Measurements from ENCODE around the gene SEC63.
"Not testable (repeated sequence)": the region's sequence is repeated elsewhere in the genome, so short reads cannot be mapped to it uniquely, and the experiment has no call there.

SEC63 gene

DNA sequence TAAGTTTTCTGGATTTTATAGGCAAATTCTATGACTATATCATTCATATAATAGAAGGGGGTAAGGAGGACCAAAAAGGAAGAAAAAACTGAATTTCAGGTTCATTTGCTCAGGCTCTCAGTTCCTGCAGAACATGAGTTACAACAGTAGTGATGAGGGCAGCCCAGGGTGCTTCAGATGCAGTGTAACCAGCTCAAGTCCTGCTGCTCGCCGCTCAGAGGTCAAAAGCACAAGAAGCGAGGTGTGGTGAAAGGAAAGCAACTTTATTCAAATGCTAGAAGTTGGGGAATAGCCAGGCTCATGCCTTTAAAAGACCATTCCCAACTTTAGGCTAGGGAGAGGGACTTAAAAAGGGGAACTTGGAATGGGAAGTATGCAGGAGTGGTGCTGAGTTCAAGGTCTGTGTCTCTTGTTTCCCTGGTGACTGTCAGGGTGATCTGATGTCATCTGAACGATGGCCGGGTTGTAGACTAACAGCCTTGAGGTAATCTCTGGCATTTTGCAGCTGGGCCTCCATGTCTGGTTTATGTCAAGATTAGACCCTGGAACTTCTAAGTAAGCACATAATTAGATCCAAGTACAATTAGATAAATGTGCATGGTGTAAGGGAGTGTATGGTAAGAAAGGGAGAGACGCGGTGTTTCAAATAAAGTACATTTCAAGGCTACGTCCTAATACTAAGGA, 14.5 kb upstream of the SEC63 start:
- DNase-seq (ENCODE audit: low read depth in 3 of 3): no peak

DNA sequence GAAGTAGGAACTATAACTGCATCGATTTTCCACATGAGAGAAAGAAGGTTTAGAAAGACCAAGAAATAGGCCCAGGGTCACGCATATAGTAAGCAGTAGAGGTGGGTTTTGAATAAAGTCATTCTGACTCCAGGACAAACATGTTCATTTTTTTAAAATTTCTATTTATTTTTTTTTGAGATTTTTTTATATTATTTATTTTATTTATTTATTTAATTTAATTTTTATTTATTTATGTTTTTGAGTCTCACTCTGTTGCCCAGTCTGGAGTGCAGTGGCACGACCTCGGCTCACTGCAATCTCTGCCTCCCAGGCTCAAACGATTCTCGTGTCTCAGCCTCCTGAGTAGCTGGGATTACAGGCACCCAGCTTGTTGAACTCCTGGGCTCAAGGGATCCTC, 13.2 kb upstream of the SEC63 start:
- no peak for DNase-seq (ENCODE audit: low read depth in 3 of 3)

DNA sequence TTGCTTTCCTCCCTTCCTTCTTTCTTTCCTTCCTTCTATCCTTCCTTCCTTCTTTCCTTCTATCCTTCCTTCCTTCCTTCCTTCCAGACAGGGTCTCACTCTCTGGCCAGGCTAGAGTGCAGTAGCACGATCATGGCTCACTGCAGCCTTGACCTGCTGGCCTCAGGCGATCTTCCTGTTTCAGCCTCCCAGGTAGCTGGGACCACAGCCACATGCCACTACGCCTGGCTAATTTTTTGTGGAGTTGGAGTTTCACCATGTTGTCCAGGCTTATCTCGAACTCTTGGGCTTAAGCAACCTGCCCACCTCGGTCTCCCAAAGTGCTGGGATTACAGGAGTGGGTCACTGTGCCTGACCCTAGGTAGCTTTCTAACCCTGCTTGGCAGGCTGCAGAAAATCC, 12.2 kb upstream of the SEC63 start:
- DNase-seq (ENCODE audit: low read depth in 3 of 3): no peak

DNA sequence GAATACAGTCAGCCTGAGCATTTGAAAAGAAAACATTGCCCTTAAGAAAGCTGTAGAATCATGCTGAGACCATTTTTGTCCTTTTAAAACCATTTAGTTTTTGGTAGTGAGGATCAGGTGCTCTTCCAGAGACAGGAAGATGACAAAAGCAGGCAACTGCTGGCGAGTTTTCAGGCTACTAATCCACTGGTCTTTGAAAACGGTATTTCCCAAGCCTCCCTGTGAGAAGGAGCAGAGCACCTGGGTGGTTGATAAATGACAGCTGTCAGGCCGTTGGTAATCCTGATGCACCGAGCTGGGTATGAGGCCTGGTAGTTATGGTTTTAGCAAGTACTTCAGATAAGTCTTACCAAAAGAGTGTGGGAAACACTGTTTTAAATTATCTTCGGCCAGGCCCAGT, 10.1 kb upstream of the SEC63 start:
- no peak for DNase-seq (ENCODE audit: low read depth in 3 of 3)

DNA sequence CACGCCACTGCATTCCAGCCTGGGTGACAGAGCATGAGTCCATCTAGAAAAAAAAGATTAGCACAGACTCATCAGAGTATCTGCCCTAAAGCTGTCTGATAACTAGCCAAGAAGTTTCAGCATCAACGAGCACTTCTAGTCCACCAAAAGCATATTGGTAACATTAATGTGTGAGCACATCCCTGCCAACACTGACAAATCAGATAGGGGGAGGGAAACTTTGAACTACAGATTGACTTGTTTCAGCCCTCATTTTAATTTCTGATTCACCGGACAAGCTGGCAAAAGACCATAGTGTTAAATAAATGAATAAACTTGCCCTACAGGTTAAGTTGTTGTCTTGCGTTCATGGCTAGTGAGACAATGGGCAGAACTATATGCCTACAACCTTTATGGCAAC, 7.7 kb upstream of the SEC63 start:
- DNase-seq (ENCODE audit: low read depth in 3 of 3): no peak

DNA sequence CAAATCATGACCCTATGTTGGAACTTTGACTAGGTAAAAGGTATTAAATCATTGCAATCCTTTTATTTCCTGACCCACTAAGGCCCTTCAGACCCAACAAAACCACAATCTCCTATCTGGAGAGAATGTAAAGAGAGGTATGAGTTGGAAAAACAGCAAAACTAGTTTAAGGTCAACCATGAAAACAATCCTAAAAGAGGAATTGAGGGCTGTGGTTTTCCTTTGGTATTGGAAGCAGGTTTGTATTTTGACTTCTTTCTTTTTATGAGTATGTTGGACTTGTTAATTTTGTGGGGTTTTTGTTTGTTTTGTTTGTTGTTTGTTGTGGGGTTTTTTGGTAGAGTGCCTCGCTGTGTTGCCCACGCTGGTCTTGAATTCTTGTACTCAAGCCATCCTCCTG, 4.7 kb upstream of the SEC63 start:
- no peak for DNase-seq (ENCODE audit: low read depth in 3 of 3)

DNA sequence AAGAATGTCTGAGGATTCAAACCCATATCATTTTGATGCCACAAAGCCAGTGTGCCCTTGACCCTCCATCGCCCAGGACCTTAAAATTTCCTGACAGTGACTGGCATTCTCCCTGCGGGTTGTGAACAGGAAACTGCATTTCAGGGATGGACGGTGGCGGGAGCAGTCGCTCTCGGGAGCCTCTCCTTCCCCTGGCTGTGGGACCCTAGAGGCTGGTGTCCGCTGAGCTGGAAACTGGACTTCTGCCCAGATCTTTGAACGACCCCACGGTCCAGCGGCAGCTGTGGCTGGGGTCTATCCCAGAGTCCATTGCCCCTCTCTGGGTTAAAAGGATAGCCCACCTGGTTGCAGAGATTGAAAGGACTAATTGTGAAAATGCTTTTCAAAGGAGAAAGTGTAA, 1.4 kb upstream of the SEC63 start:
- no peak for DNase-seq (ENCODE audit: low read depth in 3 of 3)

DNA sequence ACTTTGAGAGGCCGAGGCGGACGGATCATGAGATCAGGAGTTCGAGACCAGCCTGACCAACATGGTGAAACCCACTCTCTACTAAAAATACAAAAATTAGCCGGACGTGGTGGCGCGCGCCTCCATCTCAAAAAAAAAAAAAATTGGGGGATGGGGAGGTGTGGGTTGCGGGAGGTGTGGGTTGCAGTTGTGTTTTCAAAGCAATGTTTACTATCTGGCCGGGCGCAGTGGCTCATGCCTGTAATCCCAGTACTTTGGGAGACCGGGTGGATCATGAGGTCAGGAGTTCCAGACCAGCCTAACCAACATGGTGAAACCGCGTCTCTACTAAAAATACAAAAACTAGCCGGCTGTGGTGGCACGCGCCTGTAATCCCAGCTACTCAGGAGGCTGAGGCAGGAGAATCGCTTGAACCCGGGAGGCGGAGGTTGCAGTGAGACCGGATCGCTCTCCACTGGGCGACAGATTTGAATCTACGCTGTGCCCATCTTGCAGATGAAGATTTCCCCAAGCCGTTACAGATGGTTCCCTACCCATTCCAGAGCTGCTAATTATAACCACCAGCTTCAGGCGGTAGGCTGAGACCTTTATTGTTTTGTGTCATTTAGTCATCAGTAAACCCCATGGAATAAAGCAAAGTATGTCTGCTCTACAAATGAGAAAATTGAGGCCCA, 818 bp upstream of the SEC63 start:
- DNase-seq (ENCODE audit: low read depth in 3 of 3): not testable (repeated sequence)

DNA sequence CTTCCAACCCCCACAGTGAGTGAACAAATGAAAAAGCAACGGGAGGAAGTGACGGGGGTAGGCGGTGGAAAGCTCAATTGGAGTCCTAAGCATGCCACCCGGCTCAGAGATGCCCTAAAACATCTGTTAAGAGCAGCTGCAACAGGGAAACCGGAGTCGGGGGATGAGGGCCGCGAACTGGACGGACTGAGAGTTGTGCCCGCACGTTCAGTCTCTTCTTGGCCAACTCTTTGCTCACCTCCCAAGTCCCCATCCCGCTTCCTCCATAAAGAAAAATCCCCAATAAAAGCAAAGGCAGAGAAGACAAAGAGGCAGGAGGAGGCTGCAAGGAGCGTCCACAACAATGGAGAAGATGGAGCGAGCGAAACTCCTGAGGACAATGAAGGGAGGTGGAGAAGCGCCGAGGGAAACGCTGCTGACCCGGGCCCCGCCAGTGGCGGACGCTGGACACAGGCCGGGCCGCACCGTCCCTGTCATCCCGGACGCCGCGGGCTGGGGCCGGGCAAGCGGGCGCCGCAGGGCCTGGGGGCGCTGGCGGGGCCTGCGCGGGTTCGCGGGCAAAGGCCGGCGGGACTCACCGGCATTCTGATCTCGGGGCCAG, 600 bp downstream of the SEC63 start:
- DNase-seq (ENCODE audit: low read depth in 3 of 3): peak; percentile 36 to 61 (median 42)

DNA sequence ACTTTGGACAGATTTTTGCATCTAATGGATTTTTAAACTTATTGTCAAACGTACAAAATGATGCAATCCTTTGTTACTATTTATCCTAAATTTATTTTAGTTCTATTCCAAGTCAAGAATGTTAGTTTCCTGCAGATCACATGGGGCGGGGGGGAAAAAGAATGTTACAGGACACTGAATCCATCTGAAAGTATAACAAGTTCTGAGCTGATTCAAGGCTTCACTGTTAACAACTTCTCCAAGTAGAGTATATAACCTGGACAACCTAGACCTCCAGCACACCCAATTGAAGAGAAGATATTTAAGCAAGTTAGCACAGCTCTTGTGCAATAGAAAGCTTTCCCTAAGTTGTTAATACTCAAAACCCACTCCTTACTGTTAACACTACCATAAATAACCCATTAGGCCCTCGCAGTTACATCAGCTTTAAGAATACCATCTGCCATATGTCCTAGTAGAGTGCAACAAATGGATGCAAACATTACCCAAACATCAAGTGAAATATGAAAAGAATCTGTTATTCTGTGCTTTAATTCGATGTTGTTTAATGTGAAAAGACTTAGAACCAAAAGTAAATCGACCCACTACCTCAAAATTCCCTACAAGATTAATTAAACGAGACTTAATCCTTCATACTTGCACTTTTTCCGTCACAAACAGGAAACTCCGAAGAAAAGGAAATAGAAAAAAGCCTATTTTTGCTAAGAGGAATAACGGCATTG, 1.3 kb downstream of the SEC63 start:
- DNase-seq (ENCODE audit: low read depth in 3 of 3): no peak

DNA sequence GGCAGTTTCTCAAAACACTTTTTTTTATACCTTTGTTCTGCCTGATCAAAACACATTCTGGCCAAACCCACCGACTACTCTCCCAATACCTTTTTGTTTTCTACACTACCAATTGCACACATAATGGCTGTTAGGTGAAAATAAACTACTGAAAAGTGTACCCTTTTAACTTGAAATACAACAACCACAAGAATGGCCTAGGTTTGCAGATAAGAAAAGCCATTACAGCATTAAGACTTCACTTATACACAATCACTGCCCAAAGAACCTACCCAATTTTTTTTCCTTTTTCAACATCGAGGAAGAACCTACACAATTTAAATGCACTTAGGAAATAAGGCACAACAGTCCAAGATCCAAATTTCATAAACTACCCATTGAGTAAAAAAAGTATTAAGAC, 1.8 kb downstream of the SEC63 start:
- DNase-seq (ENCODE audit: low read depth in 3 of 3): no peak

DNA sequence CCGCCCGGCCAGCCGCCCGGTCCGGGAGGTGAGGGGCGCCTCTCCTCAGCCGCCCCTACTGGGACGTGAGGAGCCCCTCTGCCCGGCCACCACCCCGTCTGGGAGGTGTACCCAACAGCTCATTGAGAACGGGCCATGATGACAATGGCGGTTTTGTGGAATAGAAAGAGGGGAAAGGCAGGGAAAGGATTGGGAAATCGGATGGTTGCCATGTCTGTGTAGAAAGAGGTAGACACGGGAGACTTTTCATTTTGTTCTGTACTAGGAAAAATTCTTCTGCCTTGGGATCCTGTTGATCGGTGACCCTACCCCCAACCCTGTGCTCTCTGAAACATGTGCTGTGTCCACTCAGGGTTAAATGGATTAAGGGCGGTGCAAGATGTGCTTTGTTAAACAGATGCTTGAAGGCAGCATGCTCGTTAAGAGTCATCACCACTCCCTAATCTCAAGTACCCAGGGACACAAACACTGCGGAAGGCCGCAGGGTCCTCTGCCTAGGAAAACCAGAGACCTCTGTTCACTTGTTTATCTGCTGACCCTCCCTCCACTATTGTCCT, 4.1 kb downstream of the SEC63 start:
- DNase-seq (ENCODE audit: low read depth in 3 of 3): not testable (repeated sequence)

DNA sequence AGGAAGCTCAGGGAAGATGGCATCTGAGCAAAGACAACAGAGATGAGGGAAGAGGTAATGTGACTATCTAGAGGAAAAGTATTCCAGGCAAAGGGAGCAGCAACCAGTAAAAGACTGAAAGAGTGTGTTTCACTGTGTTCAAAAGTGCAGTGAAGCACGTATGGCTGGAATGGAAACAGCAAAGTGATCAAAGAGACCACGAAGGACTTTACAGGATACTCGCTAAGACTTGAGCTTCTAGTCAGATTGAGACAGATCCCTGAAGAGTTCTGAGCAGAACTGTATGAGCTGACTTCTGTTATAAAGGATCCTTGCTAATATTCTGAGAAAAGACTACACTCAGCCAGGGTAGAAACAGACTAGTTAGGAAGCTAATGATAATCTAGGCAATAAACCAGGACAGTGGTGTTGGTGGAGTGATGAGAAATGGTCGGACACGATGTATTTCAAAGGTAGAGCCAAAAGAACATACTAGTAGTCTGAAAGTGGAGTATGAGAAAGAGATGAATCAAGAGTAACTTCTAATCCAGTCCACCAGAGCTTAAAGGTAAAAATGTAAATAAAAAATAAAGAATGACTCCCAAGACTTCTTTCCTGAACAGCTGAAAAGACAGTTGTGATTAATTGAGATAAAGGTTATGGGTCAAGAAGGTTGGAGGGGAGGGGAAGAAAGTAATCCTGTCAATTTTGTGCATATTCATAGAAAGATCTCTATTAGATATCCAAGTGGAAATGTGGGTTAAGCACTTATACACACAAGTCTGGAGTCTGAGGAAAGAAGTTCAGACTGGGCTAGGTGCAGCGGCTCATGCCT, 14.2 kb downstream of the SEC63 start:
- no peak for DNase-seq (ENCODE audit: low read depth in 3 of 3)

DNA sequence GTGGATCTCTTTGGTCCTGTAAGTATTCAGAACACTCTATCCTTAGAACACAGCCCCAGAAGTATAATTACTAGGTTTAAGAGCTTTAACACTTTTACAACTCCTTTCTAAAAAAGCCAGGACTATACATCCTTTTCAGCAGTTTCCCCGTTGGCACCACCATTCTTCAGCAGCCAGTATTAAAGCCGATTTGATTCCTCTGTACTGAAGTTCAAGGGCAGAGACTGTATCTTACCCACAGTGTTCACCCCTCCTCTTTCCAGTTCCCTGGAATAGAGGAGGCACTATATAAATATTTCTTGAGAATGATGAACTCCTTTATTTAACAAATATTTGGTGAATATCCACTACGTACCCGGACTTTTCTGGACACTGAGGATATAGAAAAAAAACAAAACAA, 15.9 kb downstream of the SEC63 start:
- no peak for DNase-seq (ENCODE audit: low read depth in 3 of 3)

DNA sequence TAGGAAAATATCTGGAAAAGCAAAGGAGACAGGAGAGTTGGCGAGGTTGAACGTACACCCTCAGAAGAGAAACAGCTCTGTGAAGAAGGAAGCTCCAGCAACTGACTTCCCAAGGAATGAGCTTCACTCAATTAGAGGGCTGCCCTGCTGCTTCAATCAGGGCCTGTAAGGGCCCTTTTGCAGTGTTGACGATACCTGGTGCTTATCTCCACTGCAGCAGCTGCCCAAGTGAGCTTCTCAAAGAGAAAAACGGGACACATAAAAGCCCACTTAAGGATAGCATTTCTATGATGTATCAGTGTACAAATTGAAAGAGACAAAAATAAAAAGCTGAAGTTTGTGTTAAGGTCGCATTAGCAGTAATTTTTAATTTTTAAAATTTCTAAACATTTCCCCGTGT, 16.4 kb downstream of the SEC63 start:
- no peak for DNase-seq (ENCODE audit: low read depth in 3 of 3)

DNA sequence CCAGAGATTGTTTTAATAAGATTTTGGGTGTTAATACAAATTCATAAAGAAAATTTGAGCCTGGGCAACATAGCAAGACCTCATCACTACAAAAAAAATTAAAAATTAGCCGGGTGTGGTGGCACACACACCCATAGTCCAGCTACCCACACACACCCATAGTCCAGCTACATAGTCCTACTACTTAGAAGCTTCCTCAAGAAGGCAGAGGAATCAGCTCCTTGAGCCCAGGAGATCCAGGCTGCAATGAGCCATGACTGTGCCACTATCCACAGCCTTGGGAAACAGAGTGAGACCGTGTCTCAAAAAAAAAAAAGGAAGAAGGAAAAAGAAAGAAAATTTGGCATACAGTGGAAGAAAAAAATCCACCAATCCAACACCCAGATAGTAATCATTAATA, 16.8 kb downstream of the SEC63 start:
- no peak for DNase-seq (ENCODE audit: low read depth in 3 of 3)

DNA sequence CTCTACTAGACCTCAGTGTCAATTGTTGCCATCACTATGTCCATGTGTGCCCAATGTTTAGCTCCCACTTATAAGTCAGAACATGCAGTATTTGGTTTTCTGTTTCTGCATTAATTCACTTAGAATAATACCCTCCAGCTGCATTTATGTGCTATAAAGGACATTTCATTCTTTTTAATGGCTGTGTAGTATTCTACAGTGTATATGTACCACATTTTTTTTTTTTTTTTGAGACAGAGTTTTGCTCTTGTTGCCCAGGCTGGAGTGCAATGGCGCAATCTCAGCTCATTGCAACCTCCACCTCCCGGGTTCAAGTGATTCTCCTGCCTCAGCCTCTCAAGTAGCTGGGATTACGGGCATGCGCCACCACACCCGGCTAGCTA, 21.1 kb downstream of the SEC63 start:
- not testable (repeated sequence) for DNase-seq (ENCODE audit: low read depth in 3 of 3)

DNA sequence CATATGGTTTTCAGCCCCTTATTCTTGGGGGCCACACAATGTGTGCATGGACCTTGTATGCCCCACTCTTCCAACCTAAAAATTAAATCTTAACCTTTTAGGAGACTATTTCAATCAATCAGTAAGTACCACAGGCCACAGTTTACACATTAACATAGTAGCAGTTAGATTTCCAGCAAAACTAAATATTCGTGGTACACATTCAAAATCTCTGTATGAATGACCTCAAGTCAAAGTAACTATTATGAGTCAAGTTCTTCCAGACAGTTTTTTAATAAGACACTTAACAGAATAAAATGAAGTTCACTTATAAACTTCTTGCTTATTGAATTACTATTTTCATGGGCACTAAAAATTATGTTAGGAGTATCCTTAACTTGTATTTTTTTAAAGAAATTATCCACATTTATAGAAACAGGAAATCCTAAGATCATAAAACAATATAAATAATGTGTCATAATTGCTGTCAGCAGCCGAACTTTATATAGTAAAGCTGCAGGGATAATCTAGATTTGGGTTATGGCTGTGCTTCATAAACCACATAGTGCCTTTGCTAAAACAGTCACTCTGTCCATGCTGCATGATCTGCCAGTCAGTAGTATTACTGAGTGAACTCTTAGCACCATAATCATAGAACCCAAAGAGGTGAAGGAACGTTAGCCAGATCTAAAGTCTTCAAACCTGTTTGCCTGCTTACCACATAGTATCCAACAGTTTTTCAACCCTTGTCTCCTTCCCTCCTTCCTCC, 21.7 kb downstream of the SEC63 start:
- no peak for DNase-seq (ENCODE audit: low read depth in 3 of 3)

DNA sequence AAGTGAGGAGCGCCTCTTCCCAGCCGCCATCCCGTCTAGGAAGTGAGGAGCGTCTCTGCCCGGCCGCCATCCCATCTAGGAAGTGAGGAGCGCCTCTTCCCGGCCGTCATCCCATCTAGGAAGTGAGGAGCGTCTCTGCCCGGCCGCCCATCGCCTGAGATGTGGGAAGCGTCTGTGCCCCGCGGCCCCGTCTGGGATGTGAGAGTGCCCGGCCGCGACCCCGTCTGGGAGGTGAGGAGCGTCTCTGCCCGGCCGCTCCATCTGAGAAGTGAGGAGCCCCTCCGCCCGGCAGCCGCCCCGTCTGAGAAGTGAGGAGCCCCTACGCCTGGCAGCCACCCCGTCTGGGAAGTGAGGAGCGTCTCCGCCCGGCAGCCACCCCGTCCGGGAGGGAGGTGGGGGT, 23.8 kb downstream of the SEC63 start:
- DNase-seq (ENCODE audit: low read depth in 3 of 3): not testable (repeated sequence)

DNA sequence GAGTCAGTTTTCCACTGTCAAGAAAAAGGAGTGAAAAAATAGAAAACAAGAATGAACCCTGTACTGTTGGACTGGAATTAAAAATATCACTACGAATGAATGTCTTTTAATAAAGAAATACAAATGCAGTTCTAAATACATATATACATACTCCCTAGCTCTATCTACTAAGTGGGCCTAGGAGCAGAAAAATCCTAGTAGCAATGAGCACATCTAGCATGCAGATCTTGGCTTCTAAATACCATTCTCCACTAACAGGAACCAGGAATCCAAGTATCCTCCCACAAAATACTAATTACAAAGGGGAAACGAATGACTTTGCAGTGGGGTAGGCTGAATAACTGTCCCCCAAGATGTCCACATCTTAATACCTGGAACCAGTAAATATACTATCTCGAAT, 25.4 kb downstream of the SEC63 start:
- no peak for DNase-seq (ENCODE audit: low read depth in 3 of 3)

DNA sequence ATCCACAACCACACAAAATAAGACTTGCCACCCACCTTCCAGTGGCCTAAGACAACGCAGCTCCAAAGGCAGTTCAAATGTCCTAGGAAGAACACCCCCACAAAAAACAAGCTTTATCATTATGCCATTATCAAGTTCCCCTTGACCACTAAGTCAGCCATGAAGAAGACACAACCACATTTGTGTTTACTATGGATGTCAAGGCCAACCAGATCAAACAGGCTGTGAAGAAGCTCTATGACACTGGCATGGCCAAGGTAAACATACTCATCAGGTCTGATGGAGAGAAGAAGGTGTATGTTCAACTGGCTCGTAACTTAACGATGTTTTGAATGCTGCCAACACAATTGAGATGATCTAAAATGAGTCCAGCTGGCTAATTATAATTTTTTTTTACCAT, 26.1 kb downstream of the SEC63 start:
- DNase-seq (ENCODE audit: low read depth in 3 of 3): no peak
